Left cardiac atrium (tissue), 4 donors: Measurements from ENCODE around the gene DOCK2. TPM values are rescaled to one million over a fixed set of nuclear protein-coding genes. Genes with fewer than 3 reads are reported as not detected.
"Not testable (repeated sequence)": the region's sequence is repeated elsewhere in the genome, so short reads cannot be mapped to it uniquely, and the experiment has no call there.

Experiments used
- ATAC-seq, 2 donors: fragments of 200-7000 bp; cut with Tn5 transposase; one replicate each; pipeline ENCODE4 v1.9.1; 2020; ENCODE audit warnings: mild to moderate bottlenecking in 2 of 2, moderate library complexity in 2 of 2
- DNase-seq: peaks from one replicate; pipeline ENCODE4 v3.0.0-alpha.2; 2020
- intact Hi-C, 2 donors: fragments of 100-400 bp; cut with DNase I; formaldehyde crosslinking; loops; one replicate each; pipeline versions ENCODE4 v1.14.1 to v1.15.1; 2022 to 2023
- total RNA-seq, 2 donors: library from RNA; stranded (reverse); fragmentation: NEBNext Ultra II Directional; extraction: Animal tissue kit (Norgen Biotek cat#: 25700); gene quantifications; one replicate each; pipeline ENCODE4 v1.2.1, GENCODE V29; 2021
- donor health status: DM: no; HTN: yes; CAD: no.
- donor health status: DM: no; HTN: yes; CAD: no; lungs with severe emphysema.
- donor health status: DM: yes; HTN: yes; CAD: no.
- donor health status: Dilated cardiomyopathy.

Gene DOCK2
- total RNA-seq, 2 donors from 2014 or later = 12.1 to 17.2 TPM

DNA sequence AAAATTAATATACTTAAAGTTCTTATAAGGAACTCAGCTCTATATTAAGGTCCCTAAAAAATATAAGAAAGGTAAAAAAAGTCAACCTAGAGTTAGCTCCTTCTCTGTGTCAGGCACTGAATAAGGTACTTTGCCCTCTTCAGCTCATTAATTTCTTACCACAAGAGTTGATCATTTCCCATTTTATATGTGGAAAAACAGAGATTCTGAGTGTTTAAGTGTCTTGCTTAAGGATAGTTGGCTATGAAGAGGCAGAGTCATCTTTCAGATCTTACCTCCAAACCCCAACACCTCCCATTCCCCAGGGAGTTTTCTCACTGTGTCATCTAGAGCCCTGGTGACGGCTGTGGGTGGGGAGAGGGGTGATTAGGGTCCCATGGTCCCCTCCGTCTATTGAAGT lies 302.7 kb downstream of the DOCK2 start:
- intact Hi-C loops = no loop called here
- no peak for ATAC-seq

GRCh38 chr5:169941542-169941941 lies 304.5 kb downstream of the DOCK2 start:
- no peak for DNase-seq
- intact Hi-C loops = no loop called here
- ATAC-seq = peak in 1 of 2 donors; percentile 56

More for the DNA sequence above, 302.7 kb downstream of the DOCK2 start:
- DNase-seq = no peak

- intact Hi-C loops = no loop called here
- DNase-seq (no peak), ATAC-seq (no peak)
These were observed 305.1 kb downstream of the DOCK2 start for GRCh38 chr5:169942181-169942580.

- no peak for DNase-seq
- intact Hi-C loops = no loop called here
- ATAC-seq = no peak
These were observed 306.0 kb downstream of the DOCK2 start for GRCh38 chr5:169943026-169943425.

- ATAC-seq = no peak
- intact Hi-C loops = no loop called here
- DNase-seq = no peak
These were observed 307.0 kb downstream of the DOCK2 start for GRCh38 chr5:169944115-169944514.

- intact Hi-C loops = no loop called here
These were observed 308.0 kb downstream of the DOCK2 start for GRCh38 chr5:169944922-169945680.

GRCh38 chr5:169945831-169946261 lies 308.8 kb downstream of the DOCK2 start:
- peak; percentile 85 to 93 for ATAC-seq
- peak; percentile 37 for DNase-seq
- intact Hi-C loops = no loop called here

More at GRCh38 chr5:169944922-169945680, 308.0 kb downstream of the DOCK2 start:
- DNase-seq = peak; percentile 31
- no peak for ATAC-seq

DNA sequence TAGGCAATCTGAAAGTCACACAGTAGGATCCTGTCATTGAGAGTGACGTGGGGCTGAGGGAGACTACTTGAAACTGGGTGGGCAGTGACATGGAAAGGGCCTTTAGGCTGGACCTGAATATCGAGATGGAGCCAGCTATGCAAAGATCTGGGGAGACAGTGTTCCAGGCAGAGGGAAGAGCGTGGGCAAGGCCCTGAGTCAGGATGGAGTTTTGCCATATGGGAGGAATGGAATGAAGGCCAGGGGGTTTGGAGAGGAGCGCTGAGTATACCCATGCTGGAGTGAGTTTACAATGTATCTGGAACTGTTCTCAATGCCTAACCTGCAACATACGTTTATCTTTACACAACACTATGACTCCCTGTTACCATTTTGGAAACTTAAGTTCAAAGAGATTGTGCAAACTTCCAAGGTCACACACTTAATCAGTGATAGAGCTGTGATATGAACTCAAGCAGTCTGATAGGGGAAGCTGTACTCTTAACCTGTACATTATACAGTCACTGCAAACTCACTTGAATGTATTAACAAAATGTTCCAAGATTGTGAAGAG lies 309.7 kb downstream of the DOCK2 start:
- intact Hi-C loops = no loop called here
- ATAC-seq = peak in 1 of 2 donors; percentile 73

DNA sequence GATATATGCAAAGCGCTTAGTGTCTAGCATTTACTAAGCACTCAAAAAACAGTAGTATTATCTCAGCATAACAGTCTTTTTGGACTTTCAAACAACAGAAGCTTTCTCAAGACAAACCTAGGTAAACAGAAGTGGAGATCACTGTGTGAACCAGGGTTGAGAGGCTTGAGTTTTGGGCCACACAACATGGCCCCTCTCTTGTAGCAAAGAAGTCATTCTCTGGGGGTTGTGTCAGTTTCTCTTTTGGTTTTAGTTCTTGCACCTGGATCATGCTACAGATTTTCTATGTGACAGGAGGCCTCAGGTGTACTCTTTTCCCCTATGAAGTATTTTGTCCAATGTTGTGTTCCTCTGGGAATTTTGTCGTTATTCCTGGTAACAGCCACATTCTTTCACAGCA lies 313.3 kb downstream of the DOCK2 start:
- DNase-seq = no peak
- ATAC-seq = no peak
- intact Hi-C loops = no loop called here

More for the DNA sequence above, 309.7 kb downstream of the DOCK2 start:
- DNase-seq = no peak

- DNase-seq, intact Hi-C loops, ATAC-seq: not testable (repeated sequence)
These were observed 316.1 kb downstream of the DOCK2 start for GRCh38 chr5:169953196-169953595.

DNA sequence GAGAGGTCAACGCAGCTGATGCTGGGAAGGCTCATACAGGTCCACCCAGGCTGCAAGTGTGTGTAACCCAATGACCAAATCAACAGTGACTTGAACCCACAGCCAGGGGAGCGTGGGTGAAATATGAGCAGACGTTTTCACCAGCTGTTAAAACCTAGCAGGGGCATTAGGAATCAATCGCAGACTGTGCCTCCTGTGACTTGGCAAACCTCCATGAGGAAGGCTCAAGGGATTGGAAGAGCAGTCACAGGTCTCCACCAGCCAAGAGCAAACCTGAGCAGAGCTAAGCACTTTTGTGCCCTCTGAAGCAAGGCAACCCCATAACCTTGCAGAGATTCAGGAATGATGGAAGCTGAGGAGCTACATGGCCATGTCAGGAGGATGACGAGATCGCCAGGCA lies 317.7 kb downstream of the DOCK2 start:
- DNase-seq = no peak
- intact Hi-C loops = no loop called here
- no peak for ATAC-seq

DNA sequence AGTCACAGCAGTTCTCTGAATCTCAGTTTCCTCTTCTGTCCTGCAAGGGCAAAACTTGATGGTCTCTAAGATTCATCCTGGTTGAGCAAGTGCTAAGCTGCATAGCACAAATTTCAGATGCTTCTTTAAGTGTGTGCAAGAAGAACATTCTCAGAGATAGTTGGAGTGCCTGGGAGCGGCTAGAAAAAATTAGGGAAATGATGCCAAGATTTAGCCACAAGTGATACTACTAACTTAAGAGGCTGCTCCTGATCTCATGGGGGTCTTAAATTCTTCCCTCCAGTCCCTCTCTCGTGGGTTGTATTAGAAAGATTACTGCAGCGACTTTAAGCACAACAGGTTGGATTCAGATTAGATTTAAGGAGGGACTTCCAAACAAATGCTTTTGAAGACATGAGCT lies 319.1 kb downstream of the DOCK2 start:
- intact Hi-C loops = no loop called here
- no peak for DNase-seq
- no peak for ATAC-seq

GRCh38 chr5:169956756-169957155 lies 319.7 kb downstream of the DOCK2 start:
- DNase-seq (no peak), ATAC-seq (no peak)
- intact Hi-C loops = no loop called here

- DNase-seq (no peak), ATAC-seq (no peak)
- intact Hi-C loops = no loop called here
These were observed 321.2 kb downstream of the DOCK2 start for GRCh38 chr5:169958278-169958677.

DNA sequence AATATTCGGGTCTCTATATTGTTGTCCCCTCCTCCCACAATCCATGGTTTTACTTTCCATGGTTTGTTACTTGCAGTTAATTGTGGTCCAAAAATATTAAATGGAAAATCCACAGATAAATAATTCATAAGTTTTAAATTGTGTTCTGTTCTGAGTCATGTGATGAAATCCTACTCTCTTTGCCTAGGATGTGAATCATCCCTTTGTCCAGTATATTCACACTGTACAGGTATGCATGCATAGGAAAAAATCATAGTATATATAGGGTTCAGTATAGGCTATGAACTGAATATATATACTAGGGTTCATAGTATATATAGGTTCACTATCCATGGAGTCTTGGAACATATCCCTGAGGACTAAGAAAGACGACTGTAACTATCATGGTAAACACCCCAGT lies 323.6 kb downstream of the DOCK2 start:
- no peak for DNase-seq
- intact Hi-C loops = no loop called here
- no peak for ATAC-seq

DNA sequence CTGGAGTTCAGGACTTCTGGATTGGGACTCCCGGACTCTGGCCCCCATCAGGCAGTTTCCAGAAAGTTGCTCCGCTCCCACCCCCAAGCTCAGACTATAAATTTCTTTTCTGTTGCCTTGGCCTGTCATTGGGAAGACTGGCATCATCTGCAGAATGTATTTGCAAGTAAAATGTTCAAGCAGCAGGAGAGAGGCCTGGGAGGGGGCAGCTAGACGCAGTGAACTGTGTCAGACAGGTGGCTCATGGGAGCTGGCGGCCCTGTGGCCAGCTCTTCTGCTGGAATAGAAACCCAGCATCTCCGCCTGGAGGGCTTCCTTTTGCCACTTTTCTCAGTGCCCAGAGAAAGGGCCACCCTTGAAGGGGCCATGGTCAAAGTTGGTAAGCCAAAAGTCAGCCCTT lies 327.2 kb downstream of the DOCK2 start:
- no peak for ATAC-seq

GRCh38 chr5:169970339-169970738 lies 333.3 kb downstream of the DOCK2 start:
- intact Hi-C loops = no loop called here
- no peak for DNase-seq
- ATAC-seq = no peak

More for the DNA sequence above, 327.2 kb downstream of the DOCK2 start:
- no peak for DNase-seq
- intact Hi-C loops = no loop called here

GRCh38 chr5:169970911-169971765 lies 334.1 kb downstream of the DOCK2 start:
- ATAC-seq (peak in 1 of 2 donors; percentile 71), DNase-seq (peak; percentile 50)
- intact Hi-C loops = no loop called here

DNA sequence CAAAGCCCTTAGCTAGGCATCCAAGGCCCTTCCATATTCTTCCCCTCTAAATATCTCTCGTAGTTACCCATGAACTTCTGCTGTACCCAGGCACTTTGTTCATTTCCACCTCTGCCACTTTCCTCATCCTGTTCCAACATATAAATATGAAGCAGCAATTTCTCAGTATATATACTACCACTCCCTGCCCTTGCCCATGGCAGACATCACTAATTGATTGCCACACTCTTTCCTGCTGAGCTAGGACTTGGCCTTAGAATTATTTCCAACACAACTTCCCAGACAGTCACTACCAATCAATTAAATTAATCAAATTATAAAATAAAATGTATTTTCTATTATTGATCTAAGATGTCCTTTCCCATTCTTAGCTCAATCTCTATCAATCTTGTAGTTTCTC lies 334.7 kb downstream of the DOCK2 start:
- DNase-seq (no peak), ATAC-seq (no peak)
- intact Hi-C loops = no loop called here

GRCh38 chr5:169973056-169973455 lies 336.0 kb downstream of the DOCK2 start:
- ATAC-seq (no peak), DNase-seq (no peak)
- intact Hi-C loops = no loop called here
